HepG2 (cell line): ENCODE data around the gene PTPRM. TPM values are rescaled to one million over a fixed set of nuclear protein-coding genes. Genes with fewer than 3 reads are reported as not detected.

ENCODE experiments used
- ATAC-seq: fragments of 200-7000 bp; cut with Tn5 transposase; 3 replicates; pipeline ENCODE4 v1.9.1; 2020; ENCODE audit warnings: mild to moderate bottlenecking, moderate library complexity
- BruUV-seq: library from RNA; stranded (reverse); fragments of 400-500 nt; replicated peaks from 2 replicates; lab custom pipeline; 2021; lab: Mats Ljungman, UMichigan
- CTCF ChIA-PET: fragments of 300-600 bp; formaldehyde crosslinking; extraction: SDS; loops from one replicate; lab custom pipeline; 2021; ENCODE audit warnings: low total read pairs, inconsistent platforms, low intra/inter-chr PET ratio; lab: Yijun Ruan, JAX
- POLR2A ChIA-PET: fragments of 350-600 bp; sonication (Branson Sonifier 250); formaldehyde crosslinking; loops from one replicate; lab custom pipeline; 2020; ENCODE audit warnings: antibody characterized with exemption, inconsistent platforms; lab: Yijun Ruan, JAX
- DNase-seq: peaks from one replicate; pipeline ENCODE4 v3.0.0-alpha.2; 2015; ENCODE audit warnings: low spot score
- FAIRE-seq: peaks from 3 replicates; lab custom pipeline; 2011; peaks lifted over from hg19 to GRCh38; lab: Jason Lieb, UNC
- H2AFZ ChIP-seq: one replicate; pipeline ENCODE4 v1.6.1; 2011; ENCODE audit warnings: low read length, inconsistent platforms
- H3K27ac ChIP-seq: fragments of 300-600 bp; 3 replicates; pipeline ENCODE4 v1.8.0; 2011; ENCODE audit warnings: mixed run types, mild to moderate bottlenecking, mixed read lengths, low read length, inconsistent platforms; ENCODE audit not compliant: insufficient read depth; ENCODE audit errors: extremely low read length
- H3K27me3 ChIP-seq, 2 experiments: fragments of 200-600 bp in 1 of 2; 2 replicates in 1 of 2; 3 replicates in 1 of 2; pipeline versions ENCODE4 v1.6.0 to v1.8.0; 2011; ENCODE audit warnings: low read length in 2 of 2, mild to moderate bottlenecking in 2 of 2, moderate library complexity in 2 of 2, inconsistent platforms in 1 of 2; ENCODE audit not compliant: insufficient read depth in 2 of 2, control insufficient read depth in 1 of 2
- H3K36me3 ChIP-seq, 2 experiments: fragments of 200-600 bp in 1 of 2; replicated peaks in 1 of 2; 2 replicates in 1 of 2; 3 replicates in 1 of 2; pipeline versions ENCODE4 v1.5.1 to v1.8.0; 2011; ENCODE audit warnings: low read length in 2 of 2, inconsistent platforms in 1 of 2; ENCODE audit not compliant: insufficient read depth in 2 of 2, control insufficient read depth in 1 of 2
- H3K4me1 ChIP-seq: 2 replicates; pipeline ENCODE4 v1.5.1; 2012; ENCODE audit warnings: low read length, inconsistent platforms; ENCODE audit not compliant: insufficient read depth
- H3K4me2 ChIP-seq: 2 replicates; pipeline ENCODE4 v1.6.0; 2011; ENCODE audit warnings: low read depth, low read length, inconsistent platforms
- H3K4me3 ChIP-seq, 3 experiments: fragments of 200-600 bp in 1 of 3; sonication (generic), shearing (Covaris generic) in 1 of 3; replicated peaks in 1 of 3; 2 replicates each; pipeline ENCODE4 v1.5.1; 2011 to 2016; ENCODE audit warnings: low read length in 3 of 3, inconsistent platforms in 2 of 3, low read depth in 2 of 3, mild to moderate bottlenecking in 2 of 3, control low read depth in 1 of 3, mixed read lengths in 1 of 3; ENCODE audit not compliant: insufficient read depth in 1 of 3
- H3K79me2 ChIP-seq: one replicate; pipeline ENCODE4 v1.6.1; 2011; ENCODE audit warnings: low read length, inconsistent platforms; ENCODE audit not compliant: insufficient read depth
- H3K9ac ChIP-seq: 2 replicates; pipeline ENCODE4 v1.6.0; 2011; ENCODE audit warnings: mild to moderate bottlenecking, low read depth, low read length, inconsistent platforms; ENCODE audit not compliant: insufficient read depth
- H3K9me3 ChIP-seq: 2 replicates; pipeline ENCODE4 v1.5.1; 2012; ENCODE audit warnings: mild to moderate bottlenecking, low read length
- H4K20me1 ChIP-seq: 2 replicates; pipeline ENCODE4 v1.6.0; 2011; ENCODE audit warnings: inconsistent platforms, mild to moderate bottlenecking, low read length, moderate library complexity; ENCODE audit not compliant: insufficient read depth
- ATF1 ChIP-seq: IDR thresholded peaks from 2 replicates; pipeline ENCODE4 v1.6.1; 2016; ENCODE audit warnings: mild to moderate bottlenecking, control low read depth
- CENPX ChIP-seq: sonication (generic); formaldehyde crosslinking; IDR thresholded peaks from 2 replicates; pipeline ENCODE4 v1.9.0; 2021; ENCODE audit warnings: mild to moderate bottlenecking, missing genetic modification reagents, moderate library complexity
- HOXA3 ChIP-seq: sonication (generic); formaldehyde crosslinking; IDR thresholded peaks from 2 replicates; pipeline ENCODE4 v1.5.0; 2020; ENCODE audit warnings: missing genetic modification reagents
- JUND ChIP-seq: sonication (generic); formaldehyde crosslinking; IDR thresholded peaks from 2 replicates; pipeline ENCODE4 v1.8.0; 2022; ENCODE audit warnings: mild to moderate bottlenecking, missing genetic modification reagents
- MYC ChIP-seq: sonication (generic); formaldehyde crosslinking; IDR thresholded peaks from 2 replicates; pipeline ENCODE4 v1.9.0; 2021; ENCODE audit warnings: missing genetic modification reagents, borderline replicate concordance
- PHF21A ChIP-seq: sonication (generic); formaldehyde crosslinking; IDR thresholded peaks from 2 replicates; pipeline ENCODE4 v1.5.0; 2020; ENCODE audit warnings: mild to moderate bottlenecking, missing genetic modification reagents
- RBFOX2 ChIP-seq: fragments of 200-400 bp; formaldehyde crosslinking; IDR thresholded peaks from 2 replicates; pipeline ENCODE4 v1.6.1; 2017; ENCODE audit warnings: low read depth, mild to moderate bottlenecking, low read length
- ZBTB1 ChIP-seq: sonication (generic); formaldehyde crosslinking; IDR thresholded peaks from 2 replicates; pipeline ENCODE4 v1.4.0; 2020; ENCODE audit warnings: missing genetic modification reagents, borderline replicate concordance
- ZBTB21 ChIP-seq: sonication (generic); formaldehyde crosslinking; IDR thresholded peaks from 2 replicates; pipeline ENCODE4 v1.4.0; 2020; ENCODE audit warnings: missing genetic modification reagents
- ZNF496 ChIP-seq: sonication (generic); formaldehyde crosslinking; IDR thresholded peaks from 2 replicates; pipeline ENCODE4 v1.8.1; 2023; ENCODE audit warnings: mild to moderate bottlenecking, moderate library complexity, missing genetic modification reagents; ENCODE audit not compliant: insufficient replicate concordance
- WGBS: methylation state at CpG from one replicate; pipeline ENCODE4 v1.1.6; 2017; ENCODE audit warnings: low lambda C conversion rate; 5-methylcytosine and 5-hydroxymethylcytosine counted together
- in situ Hi-C: cut with HindIII; loops from 2 replicates; pipeline ENCODE4 v1.10.0; 2017; ENCODE audit warnings: low pct_unique_long_range_greater_than_20kb; ENCODE audit not compliant: extremely low pct_ligation_motif_present
- intact Hi-C: fragments of 100-400 bp; cut with micrococcal nuclease; formaldehyde crosslinking; loops from one replicate; pipeline ENCODE4 v1.10.0; 2022; ENCODE audit not compliant: unreplicated experiment
- polyA plus RNA-seq, 8 experiments: library from polyadenylated mRNA; depleted of rRNA in 3 of 8; stranded (reverse) in 7 of 8; unstranded in 1 of 8; fragments of >200 nt; fragmentation: Illumina TruSeq in 4 of 8; extraction: Trizol in 4 of 8; gene quantifications; 2 replicates each; pipeline versions ENCODE4 v1.2.1 to v1.2.3, GENCODE V29; 2011 to 2016; ENCODE audit warnings: low read depth in 4 of 8, missing spikeins in 1 of 8, mixed read lengths in 1 of 8; ENCODE audit not compliant: insufficient read depth in 1 of 8
- total RNA-seq, 5 experiments: library from RNA; depleted of rRNA; stranded (reverse); fragments of >200 nt; fragmentation: Illumina TruSeq; extraction: Trizol; gene quantifications; 2 replicates each; pipeline ENCODE4 v1.2.3, GENCODE V29; 2016; ENCODE audit warnings: low read depth in 1 of 5
- TF ChIP-seq, protein P1 (sequence below): sonication (generic); formaldehyde crosslinking; IDR thresholded peaks from 2 replicates; pipeline ENCODE4 v1.5.1; 2020; ENCODE audit warnings: missing genetic modification reagents, mild to moderate bottlenecking, borderline replicate concordance
- TF ChIP-seq, protein P2 (sequence below): sonication (generic); formaldehyde crosslinking; IDR thresholded peaks from 2 replicates; pipeline ENCODE4 v1.4.0; 2020; ENCODE audit warnings: mild to moderate bottlenecking, missing genetic modification reagents

Gene PTPRM
- total and polyA plus RNA-seq, 2 of the 13 experiments (the other 11 are each of a cell fraction or from before 2014, with no cell fraction given) = 12.6 to 108 TPM

DNA sequence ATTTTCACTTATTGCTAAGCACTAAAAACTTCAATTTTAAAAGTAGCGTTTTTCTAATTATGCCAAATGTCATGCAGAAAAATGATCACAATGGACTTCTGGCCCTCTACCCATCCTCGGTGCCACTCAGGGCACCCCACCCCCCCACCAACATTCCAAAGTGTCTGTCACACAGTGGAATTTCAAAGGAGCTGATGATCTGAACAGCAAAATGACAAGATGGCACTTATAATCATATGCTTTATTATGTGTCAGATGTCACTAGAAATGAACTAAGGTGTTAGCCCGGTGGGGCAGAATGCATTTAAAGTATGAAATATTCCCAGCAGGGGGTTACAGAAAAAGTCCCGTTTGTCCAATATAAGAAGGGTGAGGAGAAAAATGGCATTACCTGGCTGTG lies 681.5 kb downstream of the PTPRM start (continued):
- TF ChIP-seq, protein P1, sequence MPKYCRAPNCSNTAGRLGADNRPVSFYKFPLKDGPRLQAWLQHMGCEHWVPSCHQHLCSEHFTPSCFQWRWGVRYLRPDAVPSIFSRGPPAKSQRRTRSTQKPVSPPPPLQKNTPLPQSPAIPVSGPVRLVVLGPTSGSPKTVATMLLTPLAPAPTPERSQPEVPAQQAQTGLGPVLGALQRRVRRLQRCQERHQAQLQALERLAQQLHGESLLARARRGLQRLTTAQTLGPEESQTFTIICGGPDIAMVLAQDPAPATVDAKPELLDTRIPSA (CRISPR knock-in tag) = no peak
- TF ChIP-seq PHF21A (CRISPR knock-in tag) (no peak), JUND (CRISPR knock-in tag) (no peak), MYC (CRISPR knock-in tag) (no peak)

DNA sequence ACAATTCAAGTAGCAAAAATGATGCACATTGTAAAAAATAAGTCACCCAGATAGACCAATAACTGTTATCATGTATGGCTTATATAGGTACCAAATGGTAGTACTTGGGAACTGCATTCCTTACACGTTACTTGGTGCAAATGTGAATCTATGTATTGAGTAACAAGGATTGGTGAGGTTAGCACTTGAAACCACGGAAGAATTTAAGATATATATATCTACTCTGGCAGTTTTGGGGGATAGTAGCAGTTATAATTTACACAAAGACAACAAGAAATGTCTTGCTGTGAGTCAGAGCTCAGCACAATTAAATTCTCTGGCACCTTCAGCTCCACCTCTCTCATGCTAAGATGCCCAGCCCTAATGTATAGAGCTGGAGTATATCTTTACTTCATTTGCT lies 682.7 kb downstream of the PTPRM start:
- CTCF ChIA-PET = no interaction called here
- H3K27me3 ChIP-seq = no peaks in the 10 kb centered on the region
- H3K79me2 ChIP-seq = no peaks in the 10 kb centered on the region
- no peak overlapping the region for H3K4me3 ChIP-seq
- H4K20me1 ChIP-seq = no peaks in the 10 kb centered on the region
- in situ Hi-C loops (loop anchor here (25.0 kb wide), 1 partner anchor 113 kb away; no protein-coding TSS in a partner anchor), intact Hi-C loops (no loop called here)
- no peak overlapping the region for H3K9ac ChIP-seq
- 92% methylated on average over 2 of the region's 2 CpGs for WGBS
- TF ChIP-seq ATF1 (CRISPR knock-in tag) = no peak
- TF ChIP-seq RBFOX2 = no peak
- no peak for TF ChIP-seq ZNF496 (CRISPR knock-in tag)
- no peak for TF ChIP-seq HOXA3 (CRISPR knock-in tag)
- no peak for TF ChIP-seq CENPX (CRISPR knock-in tag)
- TF ChIP-seq, protein P2, sequence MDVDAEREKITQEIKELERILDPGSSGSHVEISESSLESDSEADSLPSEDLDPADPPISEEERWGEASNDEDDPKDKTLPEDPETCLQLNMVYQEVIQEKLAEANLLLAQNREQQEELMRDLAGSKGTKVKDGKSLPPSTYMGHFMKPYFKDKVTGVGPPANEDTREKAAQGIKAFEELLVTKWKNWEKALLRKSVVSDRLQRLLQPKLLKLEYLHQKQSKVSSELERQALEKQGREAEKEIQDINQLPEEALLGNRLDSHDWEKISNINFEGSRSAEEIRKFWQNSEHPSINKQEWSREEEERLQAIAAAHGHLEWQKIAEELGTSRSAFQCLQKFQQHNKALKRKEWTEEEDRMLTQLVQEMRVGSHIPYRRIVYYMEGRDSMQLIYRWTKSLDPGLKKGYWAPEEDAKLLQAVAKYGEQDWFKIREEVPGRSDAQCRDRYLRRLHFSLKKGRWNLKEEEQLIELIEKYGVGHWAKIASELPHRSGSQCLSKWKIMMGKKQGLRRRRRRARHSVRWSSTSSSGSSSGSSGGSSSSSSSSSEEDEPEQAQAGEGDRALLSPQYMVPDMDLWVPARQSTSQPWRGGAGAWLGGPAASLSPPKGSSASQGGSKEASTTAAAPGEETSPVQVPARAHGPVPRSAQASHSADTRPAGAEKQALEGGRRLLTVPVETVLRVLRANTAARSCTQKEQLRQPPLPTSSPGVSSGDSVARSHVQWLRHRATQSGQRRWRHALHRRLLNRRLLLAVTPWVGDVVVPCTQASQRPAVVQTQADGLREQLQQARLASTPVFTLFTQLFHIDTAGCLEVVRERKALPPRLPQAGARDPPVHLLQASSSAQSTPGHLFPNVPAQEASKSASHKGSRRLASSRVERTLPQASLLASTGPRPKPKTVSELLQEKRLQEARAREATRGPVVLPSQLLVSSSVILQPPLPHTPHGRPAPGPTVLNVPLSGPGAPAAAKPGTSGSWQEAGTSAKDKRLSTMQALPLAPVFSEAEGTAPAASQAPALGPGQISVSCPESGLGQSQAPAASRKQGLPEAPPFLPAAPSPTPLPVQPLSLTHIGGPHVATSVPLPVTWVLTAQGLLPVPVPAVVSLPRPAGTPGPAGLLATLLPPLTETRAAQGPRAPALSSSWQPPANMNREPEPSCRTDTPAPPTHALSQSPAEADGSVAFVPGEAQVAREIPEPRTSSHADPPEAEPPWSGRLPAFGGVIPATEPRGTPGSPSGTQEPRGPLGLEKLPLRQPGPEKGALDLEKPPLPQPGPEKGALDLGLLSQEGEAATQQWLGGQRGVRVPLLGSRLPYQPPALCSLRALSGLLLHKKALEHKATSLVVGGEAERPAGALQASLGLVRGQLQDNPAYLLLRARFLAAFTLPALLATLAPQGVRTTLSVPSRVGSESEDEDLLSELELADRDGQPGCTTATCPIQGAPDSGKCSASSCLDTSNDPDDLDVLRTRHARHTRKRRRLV (CRISPR knock-in tag) = no peak
- TF ChIP-seq ZBTB1 (CRISPR knock-in tag) = no peak
- TF ChIP-seq ZBTB21 (CRISPR knock-in tag) = no peak
- POLR2A ChIA-PET = no interaction called here
- H3K9me3 ChIP-seq = no peaks in the 10 kb centered on the region
- peaks cover 3 to 8% of the 10 kb centered on the region in 2 experiments; a peak in 3 of 5 replicates for H3K36me3 ChIP-seq
- no peak for FAIRE-seq
- H3K27ac ChIP-seq = no peak overlapping the region
- no peak for DNase-seq
- no peaks in the 10 kb centered on the region for H3K4me1 ChIP-seq
- no peak overlapping the region for H3K4me2 ChIP-seq
- no peak overlapping the region for H2AFZ ChIP-seq
- no TSS peak for BruUV-seq
- no peak for ATAC-seq
